ENCODE results near the gene GLTP. TPM values are rescaled to one million over a fixed set of nuclear protein-coding genes. Genes with fewer than 3 reads are reported as not detected.

The GLTP gene
- total RNA-seq, 2 donors from 2014 or later = 42.4 to 48.9 TPM

DNA sequence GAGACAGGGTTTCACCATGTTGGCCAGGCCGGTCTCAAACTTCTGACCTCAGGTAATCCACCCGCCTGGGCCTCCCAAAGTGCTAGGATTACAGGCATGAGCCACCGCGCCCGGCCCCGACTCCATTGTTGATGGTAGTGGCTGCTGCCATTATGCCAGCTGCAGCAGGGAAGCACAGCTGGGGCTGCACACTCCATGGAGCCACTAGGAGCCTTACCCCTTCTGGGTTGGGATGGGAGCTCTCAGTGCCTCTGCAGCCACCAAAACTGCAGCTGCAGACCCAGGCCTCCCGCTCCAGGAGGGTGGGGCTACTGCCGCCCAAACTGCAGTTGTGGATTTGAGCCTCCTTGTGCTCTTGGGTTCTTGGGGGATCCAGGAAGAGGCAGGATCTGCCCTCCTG, 45.7 kb upstream of the GLTP start:
- DNase-seq (ENCODE audit: low spot score) = no peak
- TF ChIP-seq, protein P1, sequence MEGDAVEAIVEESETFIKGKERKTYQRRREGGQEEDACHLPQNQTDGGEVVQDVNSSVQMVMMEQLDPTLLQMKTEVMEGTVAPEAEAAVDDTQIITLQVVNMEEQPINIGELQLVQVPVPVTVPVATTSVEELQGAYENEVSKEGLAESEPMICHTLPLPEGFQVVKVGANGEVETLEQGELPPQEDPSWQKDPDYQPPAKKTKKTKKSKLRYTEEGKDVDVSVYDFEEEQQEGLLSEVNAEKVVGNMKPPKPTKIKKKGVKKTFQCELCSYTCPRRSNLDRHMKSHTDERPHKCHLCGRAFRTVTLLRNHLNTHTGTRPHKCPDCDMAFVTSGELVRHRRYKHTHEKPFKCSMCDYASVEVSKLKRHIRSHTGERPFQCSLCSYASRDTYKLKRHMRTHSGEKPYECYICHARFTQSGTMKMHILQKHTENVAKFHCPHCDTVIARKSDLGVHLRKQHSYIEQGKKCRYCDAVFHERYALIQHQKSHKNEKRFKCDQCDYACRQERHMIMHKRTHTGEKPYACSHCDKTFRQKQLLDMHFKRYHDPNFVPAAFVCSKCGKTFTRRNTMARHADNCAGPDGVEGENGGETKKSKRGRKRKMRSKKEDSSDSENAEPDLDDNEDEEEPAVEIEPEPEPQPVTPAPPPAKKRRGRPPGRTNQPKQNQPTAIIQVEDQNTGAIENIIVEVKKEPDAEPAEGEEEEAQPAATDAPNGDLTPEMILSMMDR (IDR thresholded peaks at IDR 0.05) = no peak
- H3K36me3 ChIP-seq = peaks cover 22% of the 10 kb centered on the region
- no peaks in the 10 kb centered on the region for H3K27me3 ChIP-seq (replicated peaks; ENCODE audit: insufficient read depth)
- ATAC-seq (ENCODE audit: insufficient number of reproducible peaks, low FRiP score, low read depth) = no peak
- no peaks in the 10 kb centered on the region for H3K9me3 ChIP-seq
- H3K4me1 ChIP-seq (ENCODE audit: control insufficient read depth in 1 of 2, low read depth in 2 of 2) = no peaks in the 10 kb centered on the region
- H3K4me3 ChIP-seq = no peak overlapping the region
- no peak overlapping the region for H3K27ac ChIP-seq

- no peak for DNase-seq (ENCODE audit: low spot score)
- H3K4me3 ChIP-seq = no peak overlapping the region
- no peak for ATAC-seq (ENCODE audit: insufficient number of reproducible peaks, low FRiP score, low read depth)
- TF ChIP-seq, protein P1 (IDR thresholded peaks at IDR 0.05) = no peak
- H3K27ac ChIP-seq = no peak overlapping the region
- H3K9me3 ChIP-seq = no peaks in the 10 kb centered on the region
- no peaks in the 10 kb centered on the region for H3K4me1 ChIP-seq (ENCODE audit: control insufficient read depth in 1 of 2, low read depth in 2 of 2)
- H3K36me3 ChIP-seq = peaks cover 18% of the 10 kb centered on the region
- H3K27me3 ChIP-seq (replicated peaks; ENCODE audit: insufficient read depth) = no peaks in the 10 kb centered on the region
These were observed 45.0 kb upstream of the GLTP start for GRCh38 chr12:109925185-109925840.

DNA sequence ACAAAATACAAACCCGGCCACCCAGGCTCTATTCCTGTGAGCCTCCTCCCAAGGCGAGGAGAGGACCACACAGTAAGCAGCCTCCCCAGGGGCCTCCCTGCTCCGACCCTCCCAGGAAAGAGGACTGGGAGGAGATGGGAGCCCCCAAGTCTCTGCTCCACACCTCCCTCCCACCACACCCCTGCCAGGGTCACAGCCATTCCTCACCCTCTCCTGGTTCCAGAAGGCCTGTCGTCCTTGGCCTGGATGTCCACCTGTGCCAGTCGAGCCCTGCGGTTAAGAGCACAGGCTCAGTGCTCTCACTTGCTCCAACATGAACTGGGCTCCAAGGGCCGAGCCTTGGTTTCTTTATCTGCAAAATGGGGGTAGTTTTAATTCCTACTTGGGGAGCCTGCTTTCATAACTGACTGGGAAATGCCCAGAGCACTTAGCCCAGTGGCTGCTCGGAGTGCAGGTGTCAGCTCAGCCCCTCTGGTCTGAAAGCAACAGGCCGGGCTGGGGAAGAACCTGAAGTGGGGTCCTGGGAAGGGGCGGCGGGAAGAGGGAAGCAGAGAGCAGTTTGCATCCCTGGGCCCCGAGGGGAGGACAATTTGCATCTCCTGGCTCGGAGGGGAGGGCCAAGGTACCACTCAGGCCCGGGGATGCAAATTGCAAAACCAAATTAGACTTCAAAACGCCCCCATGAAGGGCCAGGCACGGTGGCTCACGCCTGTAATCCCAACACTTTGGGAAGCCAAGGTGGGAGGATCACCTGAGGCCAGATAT, 43.3 kb upstream of the GLTP start:
- no peaks in the 10 kb centered on the region for H3K9me3 ChIP-seq
- H3K36me3 ChIP-seq = peaks cover 25% of the 10 kb centered on the region
- H3K27ac ChIP-seq = no peak overlapping the region
- no peaks in the 10 kb centered on the region for H3K4me1 ChIP-seq (ENCODE audit: control insufficient read depth in 1 of 2, low read depth in 2 of 2)
- H3K4me3 ChIP-seq = no peak overlapping the region
- no peaks in the 10 kb centered on the region for H3K27me3 ChIP-seq (replicated peaks; ENCODE audit: insufficient read depth)
- ATAC-seq (ENCODE audit: insufficient number of reproducible peaks, low FRiP score, low read depth) (no peak), DNase-seq (ENCODE audit: low spot score) (no peak)
- TF ChIP-seq, protein P1 (IDR thresholded peaks at IDR 0.05) = no peak

- no peak overlapping the region for H3K4me3 ChIP-seq
- TF ChIP-seq, protein P1 (IDR thresholded peaks at IDR 0.05) = no peak
- no peaks in the 10 kb centered on the region for H3K9me3 ChIP-seq
- no peak overlapping the region for H3K27ac ChIP-seq
- no peak for DNase-seq (ENCODE audit: low spot score)
- H3K27me3 ChIP-seq (replicated peaks; ENCODE audit: insufficient read depth) = no peaks in the 10 kb centered on the region
- no peaks in the 10 kb centered on the region for H3K4me1 ChIP-seq (ENCODE audit: control insufficient read depth in 1 of 2, low read depth in 2 of 2)
- H3K36me3 ChIP-seq = peaks cover 22% of the 10 kb centered on the region
- no peak for ATAC-seq (ENCODE audit: insufficient number of reproducible peaks, low FRiP score, low read depth)
These were observed 42.7 kb upstream of the GLTP start for GRCh38 chr12:109923038-109923437.

- TF ChIP-seq, protein P1 (IDR thresholded peaks at IDR 0.05) = no peak
- Histone ChIP-seq H3K27ac (no peak overlapping the region), H3K4me1 (ENCODE audit: control insufficient read depth in 1 of 2, low read depth in 2 of 2) (no peaks in the 10 kb centered on the region), H3K4me3 (no peak overlapping the region), H3K9me3 (no peaks in the 10 kb centered on the region), H3K27me3 (replicated peaks; ENCODE audit: insufficient read depth) (no peaks in the 10 kb centered on the region), H3K36me3 (peaks cover 29% of the 10 kb centered on the region)
- no peak for DNase-seq (ENCODE audit: low spot score)
- ATAC-seq (ENCODE audit: insufficient number of reproducible peaks, low FRiP score, low read depth) = no peak
These were observed 41.6 kb upstream of the GLTP start for GRCh38 chr12:109921982-109922381.

Data from thoracic aorta (tissue), 2 donors.